ENCODE data around the gene DHODH.

- TF ChIP-seq CTCF (IDR thresholded peaks at IDR 0.05; ENCODE audit: insufficient read depth, low read length, poor library complexity, severe bottlenecking) (no peak), EZH2phosphoT487 (conservative IDR thresholded peaks at IDR 0.05; ENCODE audit: low read length) (no peak)
Observed at GRCh38 chr16:72023962-72024361, 15.4 kb downstream of the DHODH start.

Data from SU-DHL-6 (cell line).